Upper lobe of right lung (tissue), 1 donor: ENCODE data around the gene PABPN1. TPM values are rescaled to one million over a fixed set of nuclear protein-coding genes. Genes with fewer than 3 reads are reported as not detected.

Experiments
- ATAC-seq: fragments of 200-7000 bp; cut with Tn5 transposase; one replicate; pipeline ENCODE4 v1.9.1; 2020; ENCODE audit warnings: mild to moderate bottlenecking, moderate library complexity
- DNase-seq: peaks from one replicate; pipeline ENCODE4 v3.0.0-alpha.2; 2020
- H3K27ac ChIP-seq: fragments of 200-600 bp; one replicate; pipeline ENCODE4 v1.8.0; 2022
- H3K27me3 ChIP-seq: fragments of 200-600 bp; one replicate; pipeline ENCODE4 v1.8.0; 2022; ENCODE audit warnings: mild to moderate bottlenecking
- H3K36me3 ChIP-seq: fragments of 200-600 bp; one replicate; pipeline ENCODE4 v1.8.0; 2022
- H3K4me1 ChIP-seq: fragments of 200-600 bp; one replicate; pipeline ENCODE4 v1.8.0; 2022
- H3K4me3 ChIP-seq: fragments of 200-600 bp; one replicate; pipeline ENCODE4 v1.8.0; 2022; ENCODE audit warnings: mild to moderate bottlenecking
- H3K9me3 ChIP-seq: fragments of 200-600 bp; one replicate; pipeline ENCODE4 v1.8.0; 2022
- CTCF ChIP-seq: fragments of 200-600 bp; IDR thresholded peaks from one replicate; pipeline ENCODE4 v1.8.0; 2022; ENCODE audit warnings: antibody characterized with exemption
- intact Hi-C: fragments of 100-400 bp; cut with DNase I; formaldehyde crosslinking; loops from one replicate; pipeline ENCODE4 v1.11.0; 2022
- total RNA-seq: library from RNA; stranded (reverse); fragmentation: NEBNext Ultra II Directional; extraction: Animal tissue kit (Norgen Biotek cat#: 25700); gene quantifications from one replicate; pipeline ENCODE4 v1.2.1, GENCODE V29; 2021
- donor health status: DM: no; HTN: yes; CAD: no; lungs with severe emphysema.

PABPN1 gene
- total RNA-seq, 1 donor from 2014 or later = 118 TPM

- H3K4me3 ChIP-seq = no peak within 1 kb of the TSS
- no peaks in the 10 kb centered on the region for H3K36me3 ChIP-seq
- no peak for DNase-seq
- intact Hi-C loops = no loop called here
- ATAC-seq = no peak
- H3K9me3 ChIP-seq = no peaks in the 10 kb centered on the region
- no peaks in the 10 kb centered on the region for H3K4me1 ChIP-seq
- TF ChIP-seq CTCF = no peak
- no peaks in the 10 kb centered on the region for H3K27me3 ChIP-seq
- H3K27ac ChIP-seq = no peak within 1 kb of the TSS
Observed at GRCh38 chr14:23372509-23372908, 51.3 kb downstream of the PABPN1 start, which contains the start of gene IL25. Gene IL25, plus strand, starts transcription at chr14:23372809.

GRCh38 chr14:23373041-23373440 lies 51.8 kb downstream of the PABPN1 start:
- Histone ChIP-seq H3K36me3 (no peaks in the 10 kb centered on the region), H3K9me3 (no peaks in the 10 kb centered on the region), H3K4me1 (no peaks in the 10 kb centered on the region), H3K27ac (no peak overlapping the region), H3K4me3 (no peak overlapping the region), H3K27me3 (no peaks in the 10 kb centered on the region)
- no peak for DNase-seq
- intact Hi-C loops = no loop called here
- TF ChIP-seq CTCF = no peak
- no peak for ATAC-seq

Other genes starting within 250 kb of the PABPN1 start
- gene ACIN1, start 226.3 kb upstream of the PABPN1 start, total RNA-seq = 161 TPM
- 55.3 TPM for gene C14orf119, start 226.0 kb upstream of the PABPN1 start, total RNA-seq
- gene CIROP, start 216.5 kb upstream of the PABPN1 start, total RNA-seq = not detected
- gene CEBPE, start 202.2 kb upstream of the PABPN1 start, total RNA-seq = not detected
- gene SLC7A8, start 137.8 kb upstream of the PABPN1 start, total RNA-seq = 49.8 TPM
- gene RNF212B, start 83.5 kb upstream of the PABPN1 start, total RNA-seq = not detected
- 11.0 TPM for gene HOMEZ, start 35.3 kb upstream of the PABPN1 start, total RNA-seq
- 14.6 TPM for gene PPP1R3E, start 18.6 kb upstream of the PABPN1 start, total RNA-seq
- 53.0 TPM for gene BCL2L2, start 14.6 kb upstream of the PABPN1 start, total RNA-seq
- 12.1 TPM for gene SLC22A17, start 31.4 kb downstream of the PABPN1 start, total RNA-seq
- gene EFS, start 43.7 kb downstream of the PABPN1 start, total RNA-seq = 10.4 TPM
- not detected for gene IL25, start 51.4 kb downstream of the PABPN1 start, total RNA-seq
- gene CMTM5, start 55.6 kb downstream of the PABPN1 start, total RNA-seq = 0.96 TPM
- 3.4 TPM for gene MYH6, start 86.8 kb downstream of the PABPN1 start, total RNA-seq
- gene MYH7, start 114.2 kb downstream of the PABPN1 start, total RNA-seq = 0.12 TPM
- 32.3 TPM for gene NGDN, start 148.2 kb downstream of the PABPN1 start, total RNA-seq
- gene ZFHX2, start 230.3 kb downstream of the PABPN1 start, total RNA-seq = 2.3 TPM
- 15.5 TPM for gene THTPA, start 234.8 kb downstream of the PABPN1 start, total RNA-seq
- gene AP1G2, start 246.3 kb downstream of the PABPN1 start, total RNA-seq = 128 TPM